ENCODE measurements around the gene ATP6V0A1. TPM values are rescaled to one million over a fixed set of nuclear protein-coding genes. Genes with fewer than 3 reads are reported as not detected.
"Not testable (repeated sequence)": the region's sequence is repeated elsewhere in the genome, so short reads cannot be mapped to it uniquely, and the experiment has no call there.

ATP6V0A1 gene
- total RNA-seq, 1 donor from 2014 or later: 33.2 TPM

GRCh38 chr17:42547001-42547461 is 88.4 kb downstream of the ATP6V0A1 start:
- intact Hi-C loops (cut with micrococcal nuclease): no loop called here
- ATAC-seq (peak; percentile 4), DNase-seq (no peak)

GRCh38 chr17:42547698-42548069 is 89.0 kb downstream of the ATP6V0A1 start:
- peak; percentile 79 for ATAC-seq
- intact Hi-C loops (cut with micrococcal nuclease): no loop called here
- DNase-seq: peak; percentile 75

- intact Hi-C loops (cut with micrococcal nuclease): no loop called here
These were observed 89.6 kb downstream of the ATP6V0A1 start for GRCh38 chr17:42548070-42548837.

GRCh38 chr17:42548993-42549755 is 90.5 kb downstream of the ATP6V0A1 start:
- intact Hi-C loops (cut with micrococcal nuclease): no loop called here
- ATAC-seq (no peak), DNase-seq (no peak)

More at GRCh38 chr17:42548070-42548837, 89.6 kb downstream of the ATP6V0A1 start:
- DNase-seq: peak; percentile 78
- ATAC-seq: peak; percentile 68

DNA sequence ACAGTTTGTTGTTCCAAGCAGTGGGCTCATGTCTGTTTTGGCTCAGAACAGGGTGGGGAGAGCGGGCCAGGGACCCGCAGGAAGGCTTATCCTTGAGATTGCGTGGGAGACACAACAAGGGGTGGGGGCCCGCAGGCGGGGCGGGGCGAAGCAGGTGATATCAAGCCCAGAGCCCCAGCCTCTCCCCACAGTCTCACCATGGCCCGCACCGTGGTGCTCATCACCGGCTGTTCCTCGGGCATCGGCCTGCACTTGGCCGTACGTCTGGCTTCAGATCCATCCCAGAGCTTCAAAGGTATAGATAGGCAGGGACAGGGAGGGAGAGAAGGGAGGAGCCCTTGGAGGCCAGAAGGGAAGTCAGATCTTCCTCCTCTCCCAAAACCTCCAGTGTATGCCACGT is 94.1 kb downstream of the ATP6V0A1 start, which contains the start of gene HSD17B1:
HSD17B1 (plus strand) TSS at position 188 of the 400 bp plus-strand sequence; CDS start at position 199, 11 bp downstream.
- ATAC-seq; DNase-seq; intact Hi-C loops (cut with micrococcal nuclease): not testable (repeated sequence)

- intact Hi-C loops (cut with micrococcal nuclease): no loop called here
- ATAC-seq (no peak), DNase-seq (no peak)
These were observed 94.6 kb downstream of the ATP6V0A1 start for GRCh38 chr17:42553161-42553818.

DNA sequence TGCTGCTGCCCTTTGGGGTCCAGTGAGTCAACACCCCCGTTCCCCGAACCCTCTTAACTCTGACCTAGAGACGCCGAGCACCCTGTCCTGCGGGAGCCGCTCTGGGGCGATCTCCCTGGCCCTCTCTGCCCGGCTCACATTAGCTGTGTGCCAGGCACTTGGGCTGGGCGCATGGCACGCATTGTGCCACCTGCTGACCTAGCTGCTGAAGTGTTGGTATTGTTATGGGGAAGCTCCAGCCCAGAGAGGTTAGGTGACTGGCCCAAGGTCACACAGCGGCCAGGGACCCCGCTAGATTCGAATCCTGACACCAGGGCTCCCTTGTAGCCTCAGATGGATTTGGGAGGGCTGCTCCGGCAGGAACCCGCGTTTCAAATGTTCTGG is 95.2 kb downstream of the ATP6V0A1 start:
- peak; percentile 14 for ATAC-seq
- intact Hi-C loops (cut with micrococcal nuclease): no loop called here
- no peak for DNase-seq

DNA sequence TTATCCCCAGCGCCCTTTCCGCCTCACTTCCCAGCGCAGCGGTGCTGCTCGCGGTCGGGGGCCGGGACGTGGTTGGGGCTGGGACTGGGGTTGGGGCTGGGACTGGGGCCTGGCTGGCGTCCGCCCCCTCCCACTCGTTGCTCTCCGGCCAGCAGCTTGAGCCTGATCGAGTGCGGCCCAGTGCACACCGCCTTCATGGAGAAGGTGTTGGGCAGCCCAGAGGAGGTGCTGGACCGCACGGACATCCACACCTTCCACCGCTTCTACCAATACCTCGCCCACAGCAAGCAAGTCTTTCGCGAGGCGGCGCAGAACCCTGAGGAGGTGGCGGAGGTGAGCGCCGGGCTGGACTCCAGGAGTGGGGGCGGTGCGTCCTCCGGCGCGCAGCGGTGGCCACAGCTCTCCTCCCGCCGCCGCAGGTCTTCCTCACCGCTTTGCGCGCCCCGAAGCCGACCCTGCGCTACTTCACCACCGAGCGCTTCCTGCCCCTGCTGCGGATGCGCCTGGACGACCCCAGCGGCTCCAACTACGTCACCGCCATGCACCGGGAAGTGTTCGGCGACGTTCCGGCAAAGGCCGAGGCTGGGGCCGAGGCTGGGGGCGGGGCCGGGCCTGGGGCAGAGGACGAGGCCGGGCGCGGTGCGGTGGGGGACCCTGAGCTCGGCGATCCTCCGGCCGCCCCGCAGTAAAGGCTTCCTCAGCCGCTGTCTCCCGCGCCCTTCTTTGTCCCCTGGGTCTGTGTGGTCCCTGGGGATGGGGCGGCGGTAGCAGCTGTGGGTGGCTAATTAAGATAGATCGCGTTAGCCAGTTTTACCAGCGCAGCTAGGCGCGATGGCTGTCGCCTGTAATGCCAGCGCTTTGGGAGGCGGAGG is 95.8 kb downstream of the ATP6V0A1 start:
- peak; percentile 94 for ATAC-seq
- intact Hi-C loops (cut with micrococcal nuclease): no loop called here
- peak; percentile 93 for DNase-seq

- ATAC-seq (peak; percentile 1), DNase-seq (no peak)
- intact Hi-C loops (cut with micrococcal nuclease): no loop called here
These were observed 96.5 kb downstream of the ATP6V0A1 start for GRCh38 chr17:42555122-42555622.

- DNase-seq: peak; percentile 22
- ATAC-seq; intact Hi-C loops (cut with micrococcal nuclease): not testable (repeated sequence)
These were observed 97.4 kb downstream of the ATP6V0A1 start for GRCh38 chr17:42555961-42556617.

DNA sequence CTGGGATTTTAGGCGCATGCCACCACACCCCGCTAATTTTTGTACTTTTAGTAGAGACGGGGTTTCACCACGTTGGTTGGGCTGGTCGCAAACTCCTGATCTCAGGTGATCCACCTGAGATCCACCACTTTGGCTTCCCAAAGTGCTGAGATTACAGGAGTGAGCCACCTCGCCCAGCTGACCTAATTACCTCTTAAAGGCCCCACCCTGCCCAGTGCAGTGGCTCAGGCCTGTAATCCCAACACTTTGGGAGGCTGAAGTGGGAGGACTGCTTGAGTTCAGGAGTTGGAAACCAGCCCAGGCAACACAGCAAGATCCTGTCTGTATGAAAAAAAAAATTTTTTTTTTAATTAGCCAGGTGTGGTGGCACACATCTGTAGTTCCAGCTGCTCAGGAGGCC is 100.4 kb downstream of the ATP6V0A1 start:
- ATAC-seq (no peak), DNase-seq (peak; percentile 25)
- intact Hi-C loops (cut with micrococcal nuclease): no loop called here

DNA sequence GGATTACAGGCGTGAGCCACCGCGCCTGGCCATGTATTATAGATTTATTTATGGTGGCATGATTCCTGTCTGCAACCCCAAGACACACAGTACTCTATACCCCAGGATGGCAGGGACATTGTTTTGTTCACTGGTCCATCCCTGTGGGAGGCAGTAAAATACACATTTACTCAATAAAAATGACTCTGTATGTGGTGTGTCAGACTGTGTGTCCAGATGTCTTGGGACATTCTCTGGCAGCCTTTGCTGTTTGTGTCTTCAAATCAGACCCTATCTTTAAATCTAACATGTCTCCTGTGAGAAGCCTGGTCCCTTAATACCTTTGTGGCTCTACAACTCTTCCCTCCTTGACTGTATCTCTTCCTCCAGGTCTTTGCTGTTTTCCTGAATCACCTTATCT is 101.6 kb downstream of the ATP6V0A1 start:
- intact Hi-C loops (cut with micrococcal nuclease): no loop called here
- DNase-seq (peak; percentile 2), ATAC-seq (no peak)

DNA sequence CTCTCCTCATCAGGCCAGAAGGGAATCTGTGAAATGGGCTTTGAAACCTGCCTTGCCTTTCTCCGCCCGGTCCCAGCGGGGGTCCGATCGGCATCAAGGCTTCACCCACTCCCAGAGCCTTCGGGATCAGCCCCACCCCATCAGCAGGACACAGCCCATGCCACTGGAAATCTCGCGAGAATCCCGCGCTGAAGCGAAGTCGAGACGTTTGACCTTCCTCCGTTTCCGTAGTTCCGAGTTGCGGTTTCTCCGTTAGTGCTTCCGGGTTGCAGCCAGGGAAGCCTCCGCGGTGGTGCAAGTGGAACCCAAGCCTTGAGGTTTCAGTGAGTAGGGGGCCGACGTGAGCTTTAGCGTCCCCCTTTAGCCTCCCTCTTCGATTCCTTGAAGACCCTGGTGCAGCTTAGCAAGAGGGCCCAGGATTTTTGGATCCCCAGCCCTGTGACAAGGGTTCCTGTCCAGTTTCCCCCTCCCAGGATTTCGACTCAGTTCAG is 103.3 kb downstream of the ATP6V0A1 start, which contains the start of gene COASY:
COASY (plus strand) TSS at position 252 of the 491 bp plus-strand sequence. CDS start 475 bp downstream, outside the sequence.
- ATAC-seq (peak; percentile 78), DNase-seq (peak; percentile 96)
- intact Hi-C loops (cut with micrococcal nuclease): no loop called here

DNA sequence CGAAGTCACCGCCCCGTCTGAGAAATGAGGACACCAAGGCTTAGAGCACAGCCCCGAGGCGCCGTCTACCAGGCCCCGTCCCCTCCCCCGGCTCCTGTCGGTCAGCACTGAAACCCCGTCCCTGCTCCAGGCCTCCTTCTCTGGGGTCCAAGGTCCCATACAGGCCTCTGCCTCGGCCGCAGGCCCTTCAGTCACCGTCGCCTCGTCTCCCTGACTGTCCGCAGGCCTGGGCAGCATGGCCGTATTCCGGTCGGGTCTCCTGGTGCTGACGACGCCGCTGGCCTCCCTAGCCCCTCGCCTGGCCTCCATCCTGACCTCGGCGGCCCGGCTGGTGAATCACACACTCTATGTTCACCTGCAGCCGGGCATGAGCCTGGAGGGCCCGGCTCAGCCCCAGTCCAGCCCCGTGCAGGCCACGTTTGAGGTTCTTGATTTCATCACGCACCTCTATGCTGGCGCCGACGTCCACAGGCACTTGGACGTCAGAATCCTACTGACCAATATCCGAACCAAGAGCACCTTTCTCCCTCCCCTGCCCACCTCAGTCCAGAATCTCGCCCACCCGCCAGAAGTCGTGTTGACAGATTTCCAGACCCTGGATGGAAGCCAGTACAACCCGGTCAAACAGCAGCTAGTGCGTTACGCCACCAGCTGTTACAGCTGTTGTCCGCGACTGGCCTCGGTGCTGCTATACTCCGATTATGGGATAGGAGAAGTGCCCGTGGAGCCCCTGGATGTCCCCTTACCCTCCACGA is 103.9 kb downstream of the ATP6V0A1 start:
- peak; percentile 41 for DNase-seq
- ATAC-seq: no peak
- intact Hi-C loops (cut with micrococcal nuclease): no loop called here

DNA sequence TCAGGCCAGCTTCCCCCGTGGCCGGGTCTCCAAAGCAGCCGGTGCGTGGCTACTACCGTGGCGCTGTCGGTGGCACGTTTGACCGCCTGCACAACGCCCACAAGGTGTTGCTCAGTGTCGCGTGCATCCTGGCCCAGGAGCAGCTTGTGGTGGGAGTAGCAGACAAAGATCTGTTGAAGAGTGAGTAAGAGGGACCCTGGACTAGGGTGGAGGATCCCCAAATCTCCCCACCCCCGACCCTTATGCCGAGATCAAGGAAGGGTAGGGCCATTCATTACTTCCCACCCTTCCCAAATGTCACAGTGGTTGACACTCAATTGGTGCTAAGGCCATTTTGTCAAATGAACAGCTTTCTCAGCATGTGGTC is 104.4 kb downstream of the ATP6V0A1 start:
- no peak for ATAC-seq
- intact Hi-C loops (cut with micrococcal nuclease): no loop called here
- no peak for DNase-seq

GRCh38 chr17:42563543-42563942 is 104.9 kb downstream of the ATP6V0A1 start:
- DNase-seq: peak; percentile 3
- intact Hi-C loops (cut with micrococcal nuclease): no loop called here

GRCh38 chr17:42563950-42564349 is 105.3 kb downstream of the ATP6V0A1 start:
- intact Hi-C loops (cut with micrococcal nuclease): no loop called here
- peak; percentile 18 for DNase-seq
- no peak for ATAC-seq

More at GRCh38 chr17:42563543-42563942, 104.9 kb downstream of the ATP6V0A1 start:
- ATAC-seq: no peak
